GM04503 (cell line): ENCODE data around the gene CHRNG.

Experiments used
- DNase-seq: peaks from one replicate; pipeline ENCODE4 v3.0.0-alpha.2; 2012; ENCODE audit warnings: low read depth

CHRNG gene

DNA sequence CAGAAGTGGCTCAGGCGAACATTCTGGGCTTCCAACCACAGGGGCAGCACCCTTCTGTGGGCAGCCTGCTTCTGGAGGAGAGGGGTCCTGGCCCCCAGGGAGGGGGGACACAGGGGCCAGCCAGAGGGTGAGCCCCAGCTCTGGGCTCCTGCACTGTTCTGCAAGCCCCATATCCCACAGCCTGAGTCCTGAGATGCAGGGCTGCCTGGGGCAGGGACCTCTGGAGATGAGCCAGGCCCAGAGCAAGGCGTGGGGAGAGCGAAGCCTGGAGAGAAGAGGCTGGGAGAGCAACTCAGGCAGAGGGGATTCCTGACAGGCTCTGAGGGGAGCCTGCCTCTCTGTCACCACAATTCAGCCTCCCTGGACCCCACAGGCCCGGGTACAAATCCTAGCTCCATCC is 32.8 kb upstream of the CHRNG start:
- DNase-seq, result no peak

DNA sequence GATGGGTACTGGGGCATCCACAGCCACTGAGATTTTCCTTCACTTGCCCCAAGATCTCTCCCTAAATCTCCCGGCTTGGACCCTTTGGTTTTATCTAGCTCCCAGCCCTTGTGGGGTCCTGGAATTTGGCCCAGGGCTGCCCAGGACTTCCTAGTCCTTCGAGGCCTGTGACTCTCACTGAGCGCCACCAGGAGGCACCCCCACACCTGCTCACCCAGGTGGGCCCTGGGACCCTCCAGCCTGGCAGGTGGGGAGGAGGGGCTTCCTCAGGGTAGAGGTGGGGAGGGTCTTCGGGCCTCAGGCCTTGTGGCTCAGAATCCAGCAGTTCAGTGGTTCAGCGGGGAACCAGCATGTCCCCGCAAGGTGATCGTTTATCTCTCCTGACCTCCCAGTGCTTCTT is 31.2 kb upstream of the CHRNG start:
- DNase-seq, result no peak

DNA sequence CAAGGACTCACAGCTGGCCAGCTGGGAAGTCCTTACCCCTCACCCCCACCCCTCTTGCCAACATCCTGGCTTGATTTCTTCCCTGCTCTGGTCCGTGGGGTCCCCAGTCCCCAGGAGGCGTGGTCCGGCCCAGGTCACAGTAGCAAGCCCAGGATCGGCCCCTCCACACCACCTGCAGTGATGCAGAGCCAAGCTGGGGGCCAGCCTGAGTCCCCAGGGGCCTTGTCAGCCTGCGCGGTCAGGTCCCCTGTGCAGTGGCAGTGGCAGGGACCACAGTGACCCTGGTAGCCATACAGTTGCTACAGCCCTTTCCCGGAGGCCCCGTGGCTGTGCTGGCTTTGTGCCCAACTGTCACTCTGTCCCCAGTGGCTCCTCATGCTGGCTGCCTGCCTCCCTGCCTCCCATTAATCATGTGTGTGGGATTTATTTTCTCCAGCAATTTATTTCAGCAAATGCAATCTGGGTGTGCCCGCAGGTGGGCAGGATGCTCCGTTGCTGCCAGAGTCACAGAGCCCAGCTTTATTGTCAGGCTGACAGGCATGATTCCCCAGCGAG is 28.1 kb upstream of the CHRNG start:
- no peak for DNase-seq

DNA sequence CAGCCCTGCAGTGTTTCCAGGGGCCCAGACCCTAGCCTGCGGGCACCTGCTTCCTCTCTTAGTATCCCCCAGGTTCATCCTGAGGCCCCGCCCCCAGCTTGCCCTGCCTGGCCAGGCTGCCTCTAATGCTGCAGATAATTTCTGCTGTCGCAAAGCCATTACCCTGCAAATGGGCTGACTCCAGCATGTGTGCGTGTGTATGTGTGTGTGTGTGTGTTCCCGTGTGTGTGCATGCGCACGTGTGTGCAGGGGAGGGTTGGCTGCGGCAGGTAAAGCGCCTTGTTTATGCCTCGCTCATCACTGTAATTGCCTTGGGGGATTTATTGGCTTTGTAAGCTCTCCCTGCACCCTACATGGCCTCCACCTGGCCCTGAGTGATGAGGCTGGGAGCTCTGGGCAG is 26.9 kb upstream of the CHRNG start:
- DNase-seq, result no peak

DNA sequence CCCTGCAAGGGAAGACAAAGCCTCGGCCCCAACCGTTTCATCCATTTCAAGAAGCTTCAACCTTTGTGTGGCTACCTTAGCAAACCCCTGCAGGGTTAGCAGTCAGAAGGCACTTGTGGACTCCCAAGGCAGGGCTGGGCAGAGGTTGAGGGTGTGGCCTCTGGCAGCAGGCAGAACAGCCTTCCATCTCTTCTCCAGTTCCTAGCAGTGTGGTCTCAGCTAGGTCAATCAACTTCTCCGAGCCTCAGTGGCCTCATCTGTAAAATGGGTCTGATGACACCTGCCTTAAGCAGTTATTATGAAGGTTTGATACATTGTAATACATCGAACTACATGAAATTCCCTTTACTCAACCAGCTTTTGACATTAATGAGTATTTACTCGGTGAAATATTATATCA is 26.1 kb upstream of the CHRNG start:
- no peak for DNase-seq

DNA sequence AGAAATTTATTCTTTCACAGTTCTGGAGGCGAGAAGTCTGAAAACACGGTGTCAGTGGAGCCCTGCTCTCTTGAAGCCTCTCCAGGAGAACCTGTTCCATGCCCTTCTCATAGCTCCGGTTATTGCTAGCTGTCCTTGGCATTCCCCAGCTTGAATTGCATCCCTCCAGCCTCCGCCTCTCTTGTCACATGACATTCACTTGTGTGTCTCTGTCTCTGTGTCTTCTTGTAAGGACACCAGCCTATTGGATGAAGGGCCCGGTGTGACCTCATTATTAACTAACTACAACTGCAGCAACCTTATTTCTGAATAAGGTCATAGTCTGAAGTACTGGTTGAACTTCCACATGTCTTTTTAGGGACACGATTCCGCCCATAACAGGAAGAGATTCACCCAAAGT is 23.9 kb upstream of the CHRNG start:
- DNase-seq, result no peak

GRCh38 chr2:232516551-232516950 is 22.9 kb upstream of the CHRNG start:
- DNase-seq, result no peak

DNA sequence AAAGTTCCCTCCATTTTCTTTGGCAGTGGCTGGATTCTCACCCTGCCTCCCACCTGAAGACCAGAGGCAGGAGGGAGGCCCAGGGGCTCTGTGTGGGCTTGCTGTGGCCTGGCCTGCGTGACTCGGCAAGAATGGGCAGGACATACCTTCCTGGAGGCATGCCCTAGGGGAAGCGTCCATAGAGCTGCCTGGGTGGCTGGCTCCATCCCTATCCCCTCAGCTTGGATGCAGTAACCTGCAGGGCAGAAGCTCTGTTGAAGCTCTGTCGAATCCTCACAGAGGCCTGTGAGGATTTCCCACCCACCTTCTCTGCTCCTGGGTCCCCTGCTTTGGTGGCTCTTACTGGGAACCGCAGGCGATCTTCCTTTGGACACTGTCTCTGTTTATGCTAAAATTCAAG is 20.6 kb upstream of the CHRNG start:
- DNase-seq, result no peak

GRCh38 chr2:232519581-232520438 is 19.7 kb upstream of the CHRNG start, which contains the start of gene PRSS56:
Gene PRSS56 (plus strand): TSS chr2:232520388. CDS start chr2:232520599, 211 bp downstream.
- DNase-seq, result no peak

DNA sequence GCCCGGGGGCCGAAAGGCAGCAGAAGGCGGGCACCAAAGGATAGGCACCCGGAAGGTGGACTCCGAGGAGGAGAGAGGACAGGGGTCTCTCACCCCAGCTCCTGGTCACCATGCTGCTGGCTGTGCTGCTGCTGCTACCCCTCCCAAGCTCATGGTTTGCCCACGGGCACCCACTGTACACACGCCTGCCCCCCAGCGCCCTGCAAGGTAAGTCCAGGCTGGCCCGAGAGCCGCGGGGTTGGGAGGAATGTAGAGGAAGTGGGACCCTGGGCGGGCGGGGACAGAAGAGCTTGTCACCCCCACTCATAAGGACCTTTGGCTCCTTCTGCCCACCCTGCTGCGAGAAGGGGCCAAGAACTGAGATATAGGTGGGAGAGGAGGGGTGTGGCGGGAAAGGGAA is 19.0 kb upstream of the CHRNG start:
- no peak for DNase-seq

- no peak for DNase-seq
Observed at GRCh38 chr2:232521098-232521497, 18.4 kb upstream of the CHRNG start.

- DNase-seq, result no peak
Observed at GRCh38 chr2:232521959-232522622, 17.4 kb upstream of the CHRNG start.

DNA sequence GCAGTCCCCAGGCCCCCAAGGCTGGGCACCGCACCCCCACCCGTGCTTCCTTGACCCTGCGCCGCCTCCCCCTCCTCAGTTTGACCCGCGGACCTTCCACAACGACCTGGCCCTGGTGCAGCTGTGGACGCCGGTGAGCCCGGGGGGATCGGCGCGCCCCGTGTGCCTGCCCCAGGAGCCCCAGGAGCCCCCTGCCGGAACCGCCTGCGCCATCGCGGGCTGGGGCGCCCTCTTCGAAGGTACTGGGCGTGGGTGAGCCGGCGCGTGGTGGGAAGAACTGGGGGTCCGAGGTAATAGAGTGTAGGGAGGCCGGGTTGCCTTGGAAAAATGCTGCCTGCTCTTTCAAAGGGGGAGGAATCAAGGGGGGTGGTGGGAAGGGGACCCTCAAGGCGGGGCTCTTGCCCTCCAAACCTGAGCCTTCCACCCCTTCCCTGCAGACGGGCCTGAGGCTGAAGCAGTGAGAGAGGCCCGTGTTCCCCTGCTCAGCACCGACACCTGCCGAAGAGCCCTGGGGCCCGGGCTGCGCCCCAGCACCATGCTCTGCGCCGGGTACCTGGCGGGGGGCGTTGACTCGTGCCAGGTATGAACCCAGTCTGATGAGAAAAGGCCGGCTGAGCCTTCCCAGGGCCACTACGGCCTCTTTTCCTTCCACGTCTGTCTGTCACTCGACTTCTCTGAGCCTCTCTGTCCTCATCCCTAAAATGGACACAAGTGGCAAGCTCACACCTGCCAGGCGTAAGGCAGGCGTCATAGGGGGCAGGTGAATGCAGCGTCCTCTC is 16.7 kb upstream of the CHRNG start:
- no peak for DNase-seq

- DNase-seq, result no peak
Observed at GRCh38 chr2:232523402-232523681, 16.1 kb upstream of the CHRNG start.

DNA sequence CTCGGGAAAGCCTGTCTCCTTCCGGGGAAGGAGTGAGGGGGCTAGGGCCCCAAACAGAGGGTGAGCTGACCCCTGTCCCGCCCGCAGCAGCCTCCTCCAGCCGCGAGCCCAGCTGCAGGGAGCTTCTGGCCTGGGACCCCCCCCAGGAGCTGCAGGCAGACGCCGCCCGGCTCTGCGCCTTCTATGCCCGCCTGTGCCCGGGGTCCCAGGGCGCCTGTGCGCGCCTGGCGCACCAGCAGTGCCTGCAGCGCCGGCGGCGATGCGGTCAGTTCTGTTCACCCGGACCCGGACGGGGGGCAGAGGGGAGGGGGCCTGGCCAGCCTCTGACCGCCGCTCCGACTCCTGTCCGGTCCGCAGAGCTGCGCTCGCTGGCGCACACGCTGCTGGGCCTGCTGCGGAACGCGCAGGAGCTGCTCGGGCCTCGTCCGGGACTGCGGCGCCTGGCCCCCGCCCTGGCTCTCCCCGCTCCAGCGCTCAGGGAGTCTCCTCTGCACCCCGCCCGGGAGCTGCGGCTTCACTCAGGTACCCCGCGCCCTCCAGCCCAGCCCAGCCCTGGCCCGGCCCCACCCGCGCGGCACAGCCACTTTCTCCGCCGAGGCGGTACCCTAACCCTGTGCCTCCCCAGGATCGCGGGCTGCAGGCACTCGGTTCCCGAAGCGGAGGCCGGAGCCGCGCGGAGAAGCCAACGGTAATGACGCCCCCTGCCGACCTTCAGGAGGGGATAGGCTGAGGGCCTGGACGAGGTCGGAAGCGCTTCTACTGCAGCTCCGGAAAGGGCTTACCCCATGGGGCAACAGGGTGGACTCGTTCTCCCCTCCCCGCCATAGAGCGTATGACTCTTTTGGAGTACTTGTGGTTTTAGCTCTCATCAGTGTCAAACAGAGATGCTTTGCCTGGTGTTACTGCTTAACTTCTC is 15.6 kb upstream of the CHRNG start:
- no peak for DNase-seq

DNA sequence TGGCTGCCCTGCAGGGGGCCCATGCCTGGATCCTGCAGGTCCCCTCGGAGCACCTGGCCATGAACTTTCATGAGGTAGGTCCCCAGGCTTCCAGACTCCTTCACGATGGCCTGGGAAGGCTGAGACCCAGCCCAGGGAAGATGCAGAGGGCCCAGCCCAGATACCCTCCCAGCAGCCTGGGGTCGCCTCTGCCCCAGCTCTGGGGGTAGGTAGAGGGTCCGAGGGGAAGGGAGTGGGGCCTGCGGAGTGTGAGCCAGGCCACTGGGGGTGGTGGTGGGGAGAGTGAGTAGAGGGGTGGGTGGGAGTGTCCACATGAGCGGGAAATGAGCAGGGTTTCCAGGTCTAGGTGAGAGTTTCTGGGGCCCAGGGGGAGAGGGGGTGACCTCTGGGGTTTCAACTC is 14.7 kb upstream of the CHRNG start:
- DNase-seq, result no peak

GRCh38 chr2:232525199-232525598 is 14.3 kb upstream of the CHRNG start:
- DNase-seq, result no peak

DNA sequence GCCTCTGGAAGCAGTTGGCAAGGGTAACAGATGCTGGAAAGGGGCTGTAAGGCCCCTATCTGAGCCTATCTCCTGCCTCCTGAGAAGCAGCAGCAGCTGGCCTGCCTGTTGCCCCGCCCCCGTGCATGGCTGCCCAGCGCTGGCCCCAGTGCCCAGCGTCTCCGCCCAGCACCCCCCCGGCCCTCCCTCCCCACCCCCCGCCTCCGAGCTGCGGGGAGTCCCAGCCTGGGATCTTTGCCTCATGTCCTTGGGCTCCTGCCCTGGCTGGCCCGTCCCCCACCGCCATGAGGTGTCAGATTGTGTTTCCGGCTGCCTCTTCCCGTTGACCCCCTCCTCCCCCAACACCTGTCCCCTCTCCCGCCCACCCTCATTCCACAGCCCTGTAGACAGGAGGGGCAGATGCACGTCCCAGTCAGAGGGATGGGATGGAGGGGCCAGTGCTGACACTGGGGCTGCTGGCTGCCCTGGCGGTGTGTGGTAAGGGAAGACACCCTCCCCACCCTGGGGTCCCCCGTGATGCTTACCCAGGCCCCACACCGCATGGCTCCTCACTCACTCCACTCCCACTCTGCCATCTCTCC is 13.6 kb upstream of the CHRNG start, which contains the start of gene CHRND:
Gene CHRND (plus strand): TSS at position 370 of the 581 bp plus-strand sequence. CDS start 56 bp downstream, at position 426.
- no peak for DNase-seq

- DNase-seq, result no peak
Observed at GRCh38 chr2:232526372-232526941, 13.0 kb upstream of the CHRNG start.

- no peak for DNase-seq
Observed at GRCh38 chr2:232527905-232528470, 11.5 kb upstream of the CHRNG start.
